K562 (cell line): ENCODE measurements around the gene MATK. TPM values are rescaled to one million over a fixed set of nuclear protein-coding genes. Genes with fewer than 3 reads are reported as not detected.

Experiments used
- CTBP1 ChIP-seq: fragments of 450-650 bp; IDR thresholded peaks from 2 replicates; pipeline ENCODE4 v1.6.1; 2016; ENCODE audit warnings: borderline replicate concordance
- ESRRA ChIP-seq: fragments of 450-650 bp; IDR thresholded peaks from 2 replicates; pipeline ENCODE4 v1.6.1; 2014; ENCODE audit warnings: low read depth, mild to moderate bottlenecking, moderate library complexity, borderline replicate concordance
- EWSR1 ChIP-seq: fragments of 450-650 bp; IDR thresholded peaks from 2 replicates; pipeline ENCODE4 v1.6.1; 2018; ENCODE audit warnings: borderline replicate concordance, mild to moderate bottlenecking, low read depth, moderate library complexity; ENCODE audit not compliant: partially characterized antibody
- HIVEP1 ChIP-seq: fragments of 250-450 bp; sonication (Bioruptor Pico); IDR thresholded peaks from 2 replicates; pipeline ENCODE4 v1.4.0; 2020; ENCODE audit warnings: mild to moderate bottlenecking
- JUND ChIP-seq, 2 experiments: IDR thresholded peaks; 2 replicates in 1 of 2; 3 replicates in 1 of 2; pipeline ENCODE4 v1.6.1; 2011; ENCODE audit warnings: borderline replicate concordance in 2 of 2, low read depth in 2 of 2, low read length in 2 of 2, improper control_type of control experiment in 1 of 2, missing biosample characterization in 1 of 2, missing genetic modification characterization in 1 of 2, missing genetic modification reagents in 1 of 2
- KDM1A ChIP-seq, 2 experiments: fragments of 450-650 bp; IDR thresholded peaks; 2 replicates each; pipeline ENCODE4 v1.6.1; 2016; ENCODE audit warnings: mild to moderate bottlenecking in 2 of 2
- NFXL1 ChIP-seq: fragments of 450-650 bp; formaldehyde crosslinking; IDR thresholded peaks from 2 replicates; pipeline ENCODE4 v1.4.0; 2021; ENCODE audit warnings: mild to moderate bottlenecking
- POLR2AphosphoS2 ChIP-seq: IDR thresholded peaks from 2 replicates; pipeline ENCODE4 v1.6.1; 2012; ENCODE audit warnings: low read length, improper control_type of control experiment
- RBM14 ChIP-seq: fragments of 200-400 bp; formaldehyde crosslinking; IDR thresholded peaks from 2 replicates; pipeline ENCODE4 v1.6.1; 2018; ENCODE audit warnings: low read depth, mild to moderate bottlenecking, low read length, moderate library complexity, borderline replicate concordance; ENCODE audit not compliant: insufficient read depth
- RFX1 ChIP-seq: fragments of 450-650 bp; IDR thresholded peaks from 2 replicates; pipeline ENCODE4 v1.6.1; 2016; ENCODE audit warnings: mild to moderate bottlenecking, moderate library complexity
- SMAD1 ChIP-seq: fragments of 150-350 bp; IDR thresholded peaks from 2 replicates; pipeline ENCODE4 v1.6.1; 2014; ENCODE audit warnings: low read length, low read depth; ENCODE audit not compliant: partially characterized antibody
- ZNF121 ChIP-seq: sonication (generic); formaldehyde crosslinking; conservative IDR thresholded peaks from 2 replicates; pipeline ENCODE4 v1.8.0; 2022; ENCODE audit warnings: missing genetic modification reagents
- ZNF24 ChIP-seq: fragments of 450-650 bp; IDR thresholded peaks from 2 replicates; pipeline ENCODE4 v1.6.1; 2016
- polyA plus RNA-seq, 8 experiments: library from polyadenylated mRNA; depleted of rRNA in 4 of 8; stranded (reverse) in 5 of 8; unstranded in 3 of 8; fragments of >200 nt; fragmentation: Nextera tagmentation in 2 of 8; fragmentation: Illumina TruSeq in 1 of 8; extraction: Ambion mirVana in 2 of 8; extraction: Trizol in 1 of 8; gene quantifications; 2 replicates each; pipeline versions ENCODE4 v1.2.1 to v1.2.3, GENCODE V29; 2011 to 2014; ENCODE audit warnings: inconsistent platforms in 1 of 8, missing spikeins in 1 of 8
- total RNA-seq, 7 experiments: library from RNA; depleted of rRNA in 6 of 7; stranded (reverse); fragments of >200 nt in 6 of 7; fragmentation: Illumina TruSeq in 2 of 7; extraction: Trizol in 2 of 7; gene quantifications; 2 replicates each; pipeline versions ENCODE4 v1.2.1 to v1.2.3, GENCODE V29; 2011 to 2021; ENCODE audit warnings: low replicate concordance in 1 of 7
- TF ChIP-seq, protein P1 (sequence below): fragments of 250-450 bp; sonication (Bioruptor Pico); IDR thresholded peaks from 2 replicates; pipeline ENCODE4 v1.4.0; 2020
- TF ChIP-seq, protein P2 (sequence below): IDR thresholded peaks from 2 replicates; pipeline ENCODE4 v1.6.1; 2016; ENCODE audit warnings: missing genetic modification characterization, missing compliant biosample characterization

The MATK gene
- total and polyA plus RNA-seq, 9 of the 15 experiments (the other 6 are each of a cell fraction or from before 2014, with no cell fraction given) = 0.08 to 41.5 (median 21.4) TPM

- no peak for TF ChIP-seq ZNF121 (CRISPR knock-in tag)
- no peak for TF ChIP-seq HIVEP1 (CRISPR knock-in tag)
- peak in 1 of 2 experiments; percentile 27; a peak in 1 of 4 replicates for TF ChIP-seq KDM1A (IDR thresholded peaks at IDR 0.05)
- TF ChIP-seq EWSR1 = no peak
- TF ChIP-seq ESRRA = no peak
- TF ChIP-seq ZNF24 = no peak
- no peak for TF ChIP-seq SMAD1
- TF ChIP-seq, protein P1, sequence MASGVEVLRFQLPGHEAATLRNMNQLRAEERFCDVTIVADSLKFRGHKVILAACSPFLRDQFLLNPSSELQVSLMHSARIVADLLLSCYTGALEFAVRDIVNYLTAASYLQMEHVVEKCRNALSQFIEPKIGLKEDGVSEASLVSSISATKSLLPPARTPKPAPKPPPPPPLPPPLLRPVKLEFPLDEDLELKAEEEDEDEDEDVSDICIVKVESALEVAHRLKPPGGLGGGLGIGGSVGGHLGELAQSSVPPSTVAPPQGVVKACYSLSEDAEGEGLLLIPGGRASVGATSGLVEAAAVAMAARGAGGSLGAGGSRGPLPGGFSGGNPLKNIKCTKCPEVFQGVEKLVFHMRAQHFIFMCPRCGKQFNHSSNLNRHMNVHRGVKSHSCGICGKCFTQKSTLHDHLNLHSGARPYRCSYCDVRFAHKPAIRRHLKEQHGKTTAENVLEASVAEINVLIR (CRISPR knock-in tag) = no peak
- no peak for TF ChIP-seq POLR2AphosphoS2
- TF ChIP-seq JUND (IDR thresholded peaks at IDR 0.05; ENCODE audit: borderline replicate concordance, low read depth, low read length) = no peak
- no peak for TF ChIP-seq JUND (tag; IDR thresholded peaks at IDR 0.05; ENCODE audit: borderline replicate concordance, low read depth, low read length)
- peak; percentile 66; the same call in 1 of the 2 replicates for TF ChIP-seq CTBP1
- TF ChIP-seq, protein P2, sequence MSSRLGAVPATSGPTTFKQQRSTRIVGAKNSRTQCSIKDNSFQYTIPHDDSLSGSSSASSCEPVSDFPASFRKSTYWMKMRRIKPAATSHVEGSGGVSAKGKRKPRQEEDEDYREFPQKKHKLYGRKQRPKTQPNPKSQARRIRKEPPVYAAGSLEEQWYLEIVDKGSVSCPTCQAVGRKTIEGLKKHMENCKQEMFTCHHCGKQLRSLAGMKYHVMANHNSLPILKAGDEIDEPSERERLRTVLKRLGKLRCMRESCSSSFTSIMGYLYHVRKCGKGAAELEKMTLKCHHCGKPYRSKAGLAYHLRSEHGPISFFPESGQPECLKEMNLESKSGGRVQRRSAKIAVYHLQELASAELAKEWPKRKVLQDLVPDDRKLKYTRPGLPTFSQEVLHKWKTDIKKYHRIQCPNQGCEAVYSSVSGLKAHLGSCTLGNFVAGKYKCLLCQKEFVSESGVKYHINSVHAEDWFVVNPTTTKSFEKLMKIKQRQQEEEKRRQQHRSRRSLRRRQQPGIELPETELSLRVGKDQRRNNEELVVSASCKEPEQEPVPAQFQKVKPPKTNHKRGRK (tag) = no peak
- no peak for TF ChIP-seq NFXL1 (CRISPR knock-in tag)
- TF ChIP-seq RBM14 = no peak
- peak; percentile 84 for TF ChIP-seq RFX1
Measured at GRCh38 chr19:3801412-3802096, 15.4 kb upstream of the MATK start (continued).
